HEK293 (cell line): ENCODE data around the gene RNF223.

Source experiments
- CTCF ChIA-PET: fragments of 350-600 bp; formaldehyde crosslinking; extraction: SDS; loops from one replicate; lab custom pipeline; 2021; ENCODE audit warnings: antibody characterized with exemption; lab: Yijun Ruan, JAX
- POLR2A ChIA-PET: fragments of 300-600 bp; formaldehyde crosslinking; extraction: SDS; loops from one replicate; lab custom pipeline; 2020; ENCODE audit warnings: antibody characterized with exemption, inconsistent platforms; lab: Yijun Ruan, JAX
- H3K27ac ChIP-seq: fragments of 200-500 bp; sonication (Bioruptor generic); 2 replicates; pipeline ENCODE4 v1.5.1; 2014; ENCODE audit warnings: low read depth, low read length, control low read depth, inconsistent platforms; ENCODE audit errors: extremely low read depth
- H3K36me3 ChIP-seq, 2 experiments: fragments of 200-500 bp in 1 of 2; sonication (Bioruptor generic) in 1 of 2; 1 replicate in 1 of 2; 2 replicates in 1 of 2; pipeline ENCODE4 v1.5.1; 2014 to 2017; ENCODE audit warnings: inconsistent platforms in 2 of 2, low read length in 2 of 2; ENCODE audit not compliant: control insufficient read depth in 2 of 2, insufficient read depth in 1 of 2
- H3K4me1 ChIP-seq: fragments of 200-500 bp; sonication (Bioruptor generic); 2 replicates; pipeline ENCODE4 v1.5.1; 2014; ENCODE audit warnings: mild to moderate bottlenecking, low read length, inconsistent platforms; ENCODE audit not compliant: control insufficient read depth, insufficient read depth
- H3K4me3 ChIP-seq: 2 replicates; pipeline ENCODE4 v1.5.1; 2011; ENCODE audit warnings: low read depth, mild to moderate bottlenecking, control low read depth, low read length, moderate library complexity
- H3K9me3 ChIP-seq: fragments of 200-500 bp; sonication (Bioruptor generic); 2 replicates; pipeline ENCODE4 v1.5.1; 2014; ENCODE audit warnings: low read depth, low read length, inconsistent platforms; ENCODE audit not compliant: control insufficient read depth, insufficient read depth
- BCL11B ChIP-seq: fragments of 450-650 bp; formaldehyde crosslinking; IDR thresholded peaks from 2 replicates; pipeline ENCODE4 v1.5.1; 2016; ENCODE audit warnings: low read depth, missing biosample characterization, missing genetic modification characterization
- GLI2 ChIP-seq: fragments of 450-650 bp; formaldehyde crosslinking; IDR thresholded peaks from 2 replicates; pipeline ENCODE4; 2017; ENCODE audit warnings: missing biosample characterization, missing genetic modification characterization, low read depth, borderline replicate concordance
- GLIS1 ChIP-seq: fragments of 450-650 bp; formaldehyde crosslinking; IDR thresholded peaks from 2 replicates; pipeline ENCODE4 v1.5.1; 2016; ENCODE audit warnings: missing biosample characterization, missing genetic modification characterization
- GLIS2 ChIP-seq: fragments of 450-650 bp; formaldehyde crosslinking; IDR thresholded peaks from 2 replicates; pipeline ENCODE4 v1.5.1; 2016; ENCODE audit warnings: missing biosample characterization, missing genetic modification characterization
- KLF1 ChIP-seq: fragments of 450-650 bp; formaldehyde crosslinking; IDR thresholded peaks from 2 replicates; pipeline ENCODE4 v1.5.1; 2016; ENCODE audit warnings: missing biosample characterization, missing genetic modification characterization
- KLF9 ChIP-seq: fragments of 450-650 bp; formaldehyde crosslinking; IDR thresholded peaks from 2 replicates; pipeline ENCODE4 v1.5.1; 2016; ENCODE audit warnings: missing biosample characterization, missing genetic modification characterization, low read depth
- PRDM2 ChIP-seq: fragments of 450-650 bp; formaldehyde crosslinking; IDR thresholded peaks from 2 replicates; pipeline ENCODE4 v1.5.1; 2016; ENCODE audit warnings: missing biosample characterization, missing genetic modification characterization, borderline replicate concordance
- PRDM4 ChIP-seq: fragments of 450-650 bp; formaldehyde crosslinking; IDR thresholded peaks from 2 replicates; pipeline ENCODE4 v1.5.1; 2017; ENCODE audit warnings: missing biosample characterization, missing genetic modification characterization
- SALL2 ChIP-seq: fragments of 450-650 bp; formaldehyde crosslinking; IDR thresholded peaks from 2 replicates; pipeline ENCODE4 v1.5.0; 2017; ENCODE audit warnings: missing biosample characterization, mild to moderate bottlenecking, missing genetic modification characterization, borderline replicate concordance
- ZBTB10 ChIP-seq: fragments of 450-650 bp; formaldehyde crosslinking; IDR thresholded peaks from 2 replicates; pipeline ENCODE4 v1.5.1; 2016; ENCODE audit warnings: missing biosample characterization, missing genetic modification characterization
- ZBTB7A ChIP-seq: fragments of 450-650 bp; formaldehyde crosslinking; IDR thresholded peaks from 2 replicates; pipeline ENCODE4 v1.5.1; 2016; ENCODE audit warnings: low read depth, missing biosample characterization, missing genetic modification characterization
- ZFP41 ChIP-seq: fragments of 450-650 bp; formaldehyde crosslinking; IDR thresholded peaks from 2 replicates; pipeline ENCODE4 v1.5.1; 2016; ENCODE audit warnings: missing biosample characterization, missing genetic modification characterization, borderline replicate concordance
- ZIC2 ChIP-seq: fragments of 450-650 bp; formaldehyde crosslinking; IDR thresholded peaks from 2 replicates; pipeline ENCODE4 v1.5.1; 2016; ENCODE audit warnings: missing biosample characterization, missing genetic modification characterization
- ZNF133 ChIP-seq: fragments of 450-650 bp; formaldehyde crosslinking; IDR thresholded peaks from 2 replicates; pipeline ENCODE4 v1.5.1; 2016; ENCODE audit warnings: missing biosample characterization, missing genetic modification characterization
- ZNF146 ChIP-seq: fragments of 450-650 bp; formaldehyde crosslinking; IDR thresholded peaks from 2 replicates; pipeline ENCODE4 v1.5.1; 2016; ENCODE audit warnings: missing biosample characterization, missing genetic modification characterization
- ZNF155 ChIP-seq: fragments of 450-650 bp; formaldehyde crosslinking; IDR thresholded peaks from 2 replicates; pipeline ENCODE4 v1.5.1; 2016; ENCODE audit warnings: missing biosample characterization, missing genetic modification characterization
- ZNF248 ChIP-seq: fragments of 450-650 bp; formaldehyde crosslinking; IDR thresholded peaks from 2 replicates; pipeline ENCODE4 v1.5.1; 2017; ENCODE audit warnings: missing biosample characterization, missing genetic modification characterization
- ZNF354C ChIP-seq: fragments of 450-650 bp; formaldehyde crosslinking; IDR thresholded peaks from 2 replicates; pipeline ENCODE4 v1.5.1; 2016; ENCODE audit warnings: missing biosample characterization, missing genetic modification characterization, low read depth, borderline replicate concordance
- ZNF366 ChIP-seq: fragments of 450-650 bp; formaldehyde crosslinking; conservative IDR thresholded peaks from 2 replicates; pipeline ENCODE4 v1.5.1; 2016; ENCODE audit warnings: missing biosample characterization, missing genetic modification characterization
- ZNF37A ChIP-seq: fragments of 450-650 bp; IDR thresholded peaks from 2 replicates; pipeline ENCODE4 v1.5.1; 2018; ENCODE audit warnings: missing biosample characterization, missing genetic modification characterization
- ZNF391 ChIP-seq: fragments of 450-650 bp; formaldehyde crosslinking; IDR thresholded peaks from 2 replicates; pipeline ENCODE4 v1.5.1; 2016; ENCODE audit warnings: low read depth, missing biosample characterization, missing genetic modification characterization, borderline replicate concordance
- ZNF514 ChIP-seq: fragments of 450-650 bp; formaldehyde crosslinking; IDR thresholded peaks from 2 replicates; pipeline ENCODE4 v1.5.1; 2016; ENCODE audit warnings: missing biosample characterization, missing genetic modification characterization
- ZNF623 ChIP-seq: fragments of 450-650 bp; formaldehyde crosslinking; IDR thresholded peaks from 2 replicates; pipeline ENCODE4 v1.5.1; 2016; ENCODE audit warnings: missing biosample characterization, missing genetic modification characterization
- ZNF768 ChIP-seq: fragments of 450-650 bp; formaldehyde crosslinking; IDR thresholded peaks from 2 replicates; pipeline ENCODE4 v1.5.1; 2018; ENCODE audit warnings: missing biosample characterization, mild to moderate bottlenecking, missing genetic modification characterization
- ZSCAN4 ChIP-seq: fragments of 450-650 bp; formaldehyde crosslinking; IDR thresholded peaks from 2 replicates; pipeline ENCODE4 v1.5.1; 2017; ENCODE audit warnings: missing biosample characterization, missing genetic modification characterization

RNF223 gene

GRCh38 chr1:1023700-1024099 is 50.4 kb downstream of the RNF223 start:
- Histone ChIP-seq H3K36me3 (peaks cover 0 to 50% of the 10 kb centered on the region in 2 experiments; a peak in 1 of 3 replicates), H3K27ac (no peak overlapping the region), H3K9me3 (no peaks in the 10 kb centered on the region), H3K4me3 (no peak overlapping the region), H3K4me1 (peaks cover 3% of the 10 kb centered on the region; the same call in 1 of the 2 replicates)
- ChIA-PET POLR2A (no interaction called here), CTCF (interaction anchor here (0.6 to 2.0 kb wide), 4 partner anchors 21 to 591 kb away, joined by 4 to 8 read pairs (median 4); no protein-coding TSS in a partner anchor)
- TF ChIP-seq ZNF623 (no peak), ZNF768 (tag by site-specific recombination) (no peak), ZNF248 (tag by site-specific recombination) (no peak), ZIC2 (tag by site-specific recombination) (peak; percentile 53), ZNF366 (no peak), PRDM2 (tag by site-specific recombination) (no peak), ZNF155 (tag by site-specific recombination) (no peak), GLIS2 (tag by site-specific recombination) (peak; percentile 71), ZNF37A (no peak), GLI2 (tag by site-specific recombination) (no peak), SALL2 (tag by site-specific recombination) (no peak), ZFP41 (tag by site-specific recombination) (no peak), PRDM4 (no peak), GLIS1 (tag by site-specific recombination) (peak; percentile 88), BCL11B (no peak), KLF1 (tag by site-specific recombination) (0 out of 2 replicates have a peak, but pooled peaks have one; percentile 8), ZNF133 (tag by site-specific recombination) (no peak), KLF9 (peak; percentile 41), ZNF146 (no peak), ZBTB7A (tag by site-specific recombination) (no peak), ZNF354C (tag by site-specific recombination) (no peak), ZNF514 (tag by site-specific recombination) (no peak), ZSCAN4 (no peak), ZNF391 (tag by site-specific recombination) (no peak), ZBTB10 (tag by site-specific recombination) (no peak)
